ENCODE measurements around the gene GPR63. TPM values are rescaled to one million over a fixed set of nuclear protein-coding genes. Genes with fewer than 3 reads are reported as not detected.

GPR63 gene
- total RNA-seq, 1 experiment from 2014 or later = 0.95 TPM

- Histone ChIP-seq H3K9me3 (ENCODE audit: control insufficient read depth, insufficient read depth, low read depth, low read length) (no peaks in the 10 kb centered on the region), H3K4me1 (ENCODE audit: control insufficient read depth, insufficient read depth, low read length) (no peaks in the 10 kb centered on the region), H3K27me3 (ENCODE audit: control insufficient read depth, insufficient read depth, low read length) (no peaks in the 10 kb centered on the region), H3K36me3 (ENCODE audit: control insufficient read depth, insufficient read depth, low read length) (no peaks in the 10 kb centered on the region), H3K27ac (ENCODE audit: low read length) (no peak overlapping the region), H3K4me3 (ENCODE audit: low read depth in 2 of 2, low read length in 2 of 2) (no peak overlapping the region)
- no peak for DNase-seq (ENCODE audit: low read depth, low spot score)
- ChIA-PET CTCF (no interaction called here), POLR2A (no interaction called here)
- TF ChIP-seq TCF7L2 (IDR thresholded peaks at IDR 0.05; ENCODE audit: low read depth, low read length) = no peak
- no peak for TF ChIP-seq SIN3A (IDR thresholded peaks at IDR 0.05; ENCODE audit: borderline replicate concordance, insufficient read depth, low read depth, low read length)
- TF ChIP-seq, protein P1, sequence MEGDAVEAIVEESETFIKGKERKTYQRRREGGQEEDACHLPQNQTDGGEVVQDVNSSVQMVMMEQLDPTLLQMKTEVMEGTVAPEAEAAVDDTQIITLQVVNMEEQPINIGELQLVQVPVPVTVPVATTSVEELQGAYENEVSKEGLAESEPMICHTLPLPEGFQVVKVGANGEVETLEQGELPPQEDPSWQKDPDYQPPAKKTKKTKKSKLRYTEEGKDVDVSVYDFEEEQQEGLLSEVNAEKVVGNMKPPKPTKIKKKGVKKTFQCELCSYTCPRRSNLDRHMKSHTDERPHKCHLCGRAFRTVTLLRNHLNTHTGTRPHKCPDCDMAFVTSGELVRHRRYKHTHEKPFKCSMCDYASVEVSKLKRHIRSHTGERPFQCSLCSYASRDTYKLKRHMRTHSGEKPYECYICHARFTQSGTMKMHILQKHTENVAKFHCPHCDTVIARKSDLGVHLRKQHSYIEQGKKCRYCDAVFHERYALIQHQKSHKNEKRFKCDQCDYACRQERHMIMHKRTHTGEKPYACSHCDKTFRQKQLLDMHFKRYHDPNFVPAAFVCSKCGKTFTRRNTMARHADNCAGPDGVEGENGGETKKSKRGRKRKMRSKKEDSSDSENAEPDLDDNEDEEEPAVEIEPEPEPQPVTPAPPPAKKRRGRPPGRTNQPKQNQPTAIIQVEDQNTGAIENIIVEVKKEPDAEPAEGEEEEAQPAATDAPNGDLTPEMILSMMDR (IDR thresholded peaks at IDR 0.05) = no peak
- no peak for TF ChIP-seq POLR2AphosphoS5 (IDR thresholded peaks at IDR 0.05; ENCODE audit: low read depth, low read length)
- no peak for TF ChIP-seq REST (IDR thresholded peaks at IDR 0.05; ENCODE audit: insufficient read depth in 1 of 2, low read depth in 2 of 2, low read length in 1 of 2)
- ATAC-seq = no peak
- in situ Hi-C loops (cut with HindIII; ENCODE audit: low pct_unique_long_range_greater_than_20kb, low sequenced_read_pairs) (no loop called here), intact Hi-C loops (cut with micrococcal nuclease; ENCODE audit: unreplicated experiment) (no loop called here)
- no TSS peak for BruUV-seq (replicated peaks)
Observed at GRCh38 chr6:96811136-96811535, 26.1 kb downstream of the GPR63 start.

DNA sequence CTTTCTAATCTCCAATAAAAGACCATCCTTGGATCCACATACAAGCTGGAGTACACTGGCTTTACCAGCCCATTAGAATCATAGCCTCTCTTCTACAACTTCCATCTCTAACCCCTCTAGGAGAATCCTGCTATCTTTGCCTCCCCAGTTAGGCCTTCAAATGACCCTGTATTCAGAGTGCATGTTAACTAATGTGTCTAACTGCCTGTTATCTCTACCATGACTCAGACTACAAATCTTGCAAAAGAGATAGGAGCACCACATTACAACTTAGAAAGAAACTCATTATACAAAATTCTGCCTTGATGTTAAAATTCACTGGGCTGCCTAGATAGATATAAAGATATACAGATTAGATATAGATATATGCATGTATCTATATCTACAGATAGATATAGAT lies 28.2 kb downstream of the GPR63 start:
- intact Hi-C loops (cut with micrococcal nuclease; ENCODE audit: unreplicated experiment) = no loop called here
- Histone ChIP-seq H3K4me3 (ENCODE audit: low read depth in 2 of 2, low read length in 2 of 2) (no peak overlapping the region), H3K27me3 (ENCODE audit: control insufficient read depth, insufficient read depth, low read length) (no peaks in the 10 kb centered on the region), H3K9me3 (ENCODE audit: control insufficient read depth, insufficient read depth, low read depth, low read length) (no peaks in the 10 kb centered on the region), H3K4me1 (ENCODE audit: control insufficient read depth, insufficient read depth, low read length) (no peaks in the 10 kb centered on the region), H3K36me3 (ENCODE audit: control insufficient read depth, insufficient read depth, low read length) (no peaks in the 10 kb centered on the region), H3K27ac (ENCODE audit: low read length) (no peak overlapping the region)
- in situ Hi-C loops (cut with HindIII; ENCODE audit: low pct_unique_long_range_greater_than_20kb, low sequenced_read_pairs) = no loop called here
- DNase-seq (ENCODE audit: low read depth, low spot score) = no peak
- TF ChIP-seq TCF7L2 (IDR thresholded peaks at IDR 0.05; ENCODE audit: low read depth, low read length) (no peak), REST (IDR thresholded peaks at IDR 0.05; ENCODE audit: insufficient read depth in 1 of 2, low read depth in 2 of 2, low read length in 1 of 2) (no peak), SIN3A (IDR thresholded peaks at IDR 0.05; ENCODE audit: borderline replicate concordance, insufficient read depth, low read depth, low read length) (no peak), POLR2AphosphoS5 (IDR thresholded peaks at IDR 0.05; ENCODE audit: low read depth, low read length) (no peak)
- TF ChIP-seq, protein P1 (IDR thresholded peaks at IDR 0.05) = no peak
- ChIA-PET POLR2A (no interaction called here), CTCF (no interaction called here)
- no TSS peak for BruUV-seq (replicated peaks)
- ATAC-seq = no peak
